Islet of Langerhans (tissue), 1 donor: Measurements from ENCODE around the gene PLAC1.

Source experiments
- FAIRE-seq: peaks from one replicate; lab custom pipeline; 2011; peaks lifted over from hg19 to GRCh38; lab: Jason Lieb, UNC

Gene PLAC1

GRCh38 chrX:134658002-134658759 is at the start of gene PLAC1:
Gene PLAC1 (minus strand): TSS chrX:134658471. CDS start chrX:134566682, 91,789 bp downstream.
- no peak for FAIRE-seq

GRCh38 chrX:134706138-134706537 is 47.9 kb upstream of the PLAC1 start:
- FAIRE-seq: no peak

GRCh38 chrX:134695999-134696398 is 37.7 kb upstream of the PLAC1 start:
- FAIRE-seq: no peak

- FAIRE-seq: no peak
Observed at GRCh38 chrX:134694333-134695322, 36.4 kb upstream of the PLAC1 start.

- FAIRE-seq: no peak
Observed at GRCh38 chrX:134693644-134694043, 35.4 kb upstream of the PLAC1 start.

GRCh38 chrX:134692990-134693389 is 34.7 kb upstream of the PLAC1 start:
- FAIRE-seq: no peak

- no peak for FAIRE-seq
Observed at GRCh38 chrX:134692233-134692632, 34.0 kb upstream of the PLAC1 start.

- FAIRE-seq: no peak
Observed at GRCh38 chrX:134691453-134691852, 33.2 kb upstream of the PLAC1 start.

GRCh38 chrX:134688839-134689238 is 30.6 kb upstream of the PLAC1 start:
- FAIRE-seq: no peak

GRCh38 chrX:134688031-134688823 is 30.0 kb upstream of the PLAC1 start:
- no peak for FAIRE-seq

- FAIRE-seq: no peak
Observed at GRCh38 chrX:134685668-134686067, 27.4 kb upstream of the PLAC1 start.

GRCh38 chrX:134684956-134685355 is 26.7 kb upstream of the PLAC1 start:
- no peak for FAIRE-seq

GRCh38 chrX:134683351-134684005 is 25.2 kb upstream of the PLAC1 start:
- FAIRE-seq: no peak

GRCh38 chrX:134682081-134682480 is 23.8 kb upstream of the PLAC1 start:
- FAIRE-seq: no peak

GRCh38 chrX:134679644-134680043 is 21.4 kb upstream of the PLAC1 start:
- no peak for FAIRE-seq

GRCh38 chrX:134679221-134679620 is 20.9 kb upstream of the PLAC1 start:
- FAIRE-seq: no peak

GRCh38 chrX:134677332-134677731 is 19.1 kb upstream of the PLAC1 start:
- no peak for FAIRE-seq

- no peak for FAIRE-seq
Observed at GRCh38 chrX:134676436-134676835, 18.2 kb upstream of the PLAC1 start.

GRCh38 chrX:134673123-134673522 is 14.9 kb upstream of the PLAC1 start:
- FAIRE-seq: no peak

- no peak for FAIRE-seq
Observed at GRCh38 chrX:134672101-134672500, 13.8 kb upstream of the PLAC1 start.

- FAIRE-seq: no peak
Observed at GRCh38 chrX:134671294-134671693, 13.0 kb upstream of the PLAC1 start.
